Neural cell (in vitro differentiated cells): ENCODE data around the gene TSC22D3. TPM values are rescaled to one million over a fixed set of nuclear protein-coding genes. Genes with fewer than 3 reads are reported as not detected.

ENCODE experiments used
- H2AFZ ChIP-seq: fragments of 200-600, 300-800 bp; sonication (generic), shearing (Covaris generic); 2 replicates; pipeline ENCODE4 v1.6.0; 2014; ENCODE audit warnings: low read depth, mild to moderate bottlenecking, antibody characterized with exemption, low read length, moderate library complexity
- H3F3A ChIP-seq: fragments of 200-600 bp; shearing (Covaris generic); 2 replicates; pipeline ENCODE4 v1.6.1; 2016; ENCODE audit warnings: mild to moderate bottlenecking, moderate library complexity, mixed read lengths, antibody characterized with exemption, low read length; ENCODE audit not compliant: insufficient read depth, poor library complexity, severe bottlenecking
- H3K27ac ChIP-seq: fragments of 200-600, 300-800 bp; sonication (generic), shearing (Covaris generic); 2 replicates; pipeline ENCODE4 v1.5.1; 2014; ENCODE audit warnings: mild to moderate bottlenecking, low read length, moderate library complexity
- H3K27me3 ChIP-seq: fragments of 300-800, 200-600 bp; sonication (generic), shearing (Covaris generic); 2 replicates; pipeline ENCODE4 v1.6.0; 2014; ENCODE audit warnings: mild to moderate bottlenecking, low read depth, low read length, moderate library complexity; ENCODE audit not compliant: insufficient read depth
- H3K36me3 ChIP-seq: fragments of 300-800, 200-600 bp; sonication (generic), shearing (Covaris generic); 2 replicates; pipeline ENCODE4 v1.5.1; 2014; ENCODE audit warnings: mild to moderate bottlenecking, antibody characterized with exemption, low read length, moderate library complexity; ENCODE audit not compliant: insufficient read depth
- H3K4me2 ChIP-seq: fragments of 300-800, 200-600 bp; sonication (generic), shearing (Covaris generic); 2 replicates; pipeline ENCODE4 v1.6.0; 2014; ENCODE audit warnings: mild to moderate bottlenecking, low read length
- H3K4me3 ChIP-seq: fragments of 300-800, 200-600 bp; sonication (generic), shearing (Covaris generic); 2 replicates; pipeline ENCODE4 v1.5.1; 2014; ENCODE audit warnings: mild to moderate bottlenecking, low read length, moderate library complexity
- H3K79me2 ChIP-seq: fragments of 200-600 bp; shearing (Covaris generic); replicated peaks from 2 replicates; pipeline ENCODE4 v1.6.0; 2014; ENCODE audit warnings: mild to moderate bottlenecking, low read length, moderate library complexity; ENCODE audit not compliant: insufficient read depth
- H3K9ac ChIP-seq: fragments of 300-800, 200-600 bp; sonication (generic), shearing (Covaris generic); 2 replicates; pipeline ENCODE4 v1.6.1; 2016; ENCODE audit warnings: mild to moderate bottlenecking, low read length, mixed read lengths
- H3K9me2 ChIP-seq: fragments of 200-600 bp; shearing (Covaris generic); 2 replicates; pipeline ENCODE4 v1.6.1; 2016; ENCODE audit warnings: mild to moderate bottlenecking, low read length, mixed read lengths; ENCODE audit not compliant: insufficient read depth
- H3K9me3 ChIP-seq: fragments of 200-600, 300-800 bp; sonication (generic), shearing (Covaris generic); 2 replicates; pipeline ENCODE4 v1.6.1; 2016; ENCODE audit warnings: mild to moderate bottlenecking, mixed run types, low read length, moderate library complexity, mixed read lengths
- H4K20me1 ChIP-seq: fragments of 200-600 bp; shearing (Covaris generic); 2 replicates; pipeline ENCODE4 v1.6.1; 2016; ENCODE audit warnings: mild to moderate bottlenecking, mixed run types; ENCODE audit not compliant: insufficient read depth
- CTCF ChIP-seq: fragments of 450-650 bp; IDR thresholded peaks from 2 replicates; pipeline ENCODE4 v1.5.1; 2014; ENCODE audit warnings: antibody characterized with exemption, mild to moderate bottlenecking, moderate library complexity; ENCODE audit not compliant: poor library complexity, severe bottlenecking
- EP300 ChIP-seq: fragments of 450-650 bp; conservative IDR thresholded peaks from 2 replicates; pipeline ENCODE4 v1.6.1; 2014; ENCODE audit warnings: antibody characterized with exemption, mild to moderate bottlenecking, moderate library complexity; ENCODE audit not compliant: poor library complexity, severe bottlenecking
- EZH2 ChIP-seq: fragments of 200-600, 300-800 bp; shearing (Covaris generic), sonication (generic); IDR thresholded peaks from 2 replicates; pipeline ENCODE4 v1.6.1; 2014; ENCODE audit warnings: antibody characterized with exemption, low read length, borderline replicate concordance, mild to moderate bottlenecking; ENCODE audit not compliant: insufficient read depth, poor library complexity, severe bottlenecking
- MXI1 ChIP-seq: fragments of 450-650 bp; conservative IDR thresholded peaks from 2 replicates; pipeline ENCODE4 v1.6.1; 2014; ENCODE audit warnings: antibody characterized with exemption, mild to moderate bottlenecking; ENCODE audit not compliant: poor library complexity, severe bottlenecking
- POLR2AphosphoS5 ChIP-seq: IDR thresholded peaks from 2 replicates; pipeline ENCODE4 v1.6.1; 2012
- RAD21 ChIP-seq: fragments of 450-650 bp; conservative IDR thresholded peaks from 2 replicates; pipeline ENCODE4 v1.6.1; 2014; ENCODE audit warnings: antibody characterized with exemption, mild to moderate bottlenecking, moderate library complexity
- REST ChIP-seq: IDR thresholded peaks from 2 replicates; pipeline ENCODE4 v1.6.1; 2012; ENCODE audit warnings: borderline replicate concordance
- SMC3 ChIP-seq: fragments of 450-650 bp; conservative IDR thresholded peaks from 2 replicates; pipeline ENCODE4 v1.6.1; 2014; ENCODE audit warnings: antibody characterized with exemption, mild to moderate bottlenecking, moderate library complexity; ENCODE audit not compliant: poor library complexity
- TAF1 ChIP-seq: IDR thresholded peaks from 2 replicates; pipeline ENCODE4 v1.6.1; 2012; ENCODE audit warnings: low read depth
- polyA plus RNA-seq: library from polyadenylated mRNA; depleted of rRNA; stranded (reverse); fragments of >200 nt; gene quantifications from 2 replicates; pipeline ENCODE4 v1.2.3, GENCODE V29; 2014

TSC22D3 gene
- polyA plus RNA-seq, 1 donor from 2014 or later = 96.8 TPM

GRCh38 chrX:107676559-107677378 is 98.8 kb downstream of the TSC22D3 start:
- H3K4me2 ChIP-seq = no peak overlapping the region
- H4K20me1 ChIP-seq = no peaks in the 10 kb centered on the region
- H3K27ac ChIP-seq = no peak overlapping the region
- H3F3A ChIP-seq = no peaks in the 10 kb centered on the region
- H3K79me2 ChIP-seq = no peaks in the 10 kb centered on the region
- H3K4me3 ChIP-seq = no peak overlapping the region
- no peaks in the 10 kb centered on the region for H3K9me3 ChIP-seq
- H3K9me2 ChIP-seq = no peaks in the 10 kb centered on the region
- H3K9ac ChIP-seq = no peak overlapping the region
- no peaks in the 10 kb centered on the region for H3K36me3 ChIP-seq
- TF ChIP-seq REST (no peak), EZH2 (no peak), MXI1 (no peak), SMC3 (no peak), CTCF (no peak), TAF1 (no peak), EP300 (no peak), RAD21 (no peak), POLR2AphosphoS5 (no peak)
- no peaks in the 10 kb centered on the region for H3K27me3 ChIP-seq
- no peak overlapping the region for H2AFZ ChIP-seq

- Histone ChIP-seq H3K4me3 (no peak overlapping the region), H3K27me3 (no peaks in the 10 kb centered on the region), H3K4me2 (no peak overlapping the region), H3K9me3 (no peaks in the 10 kb centered on the region), H3K79me2 (no peaks in the 10 kb centered on the region), H3K9ac (no peak overlapping the region), H3F3A (no peaks in the 10 kb centered on the region), H3K36me3 (no peaks in the 10 kb centered on the region), H3K9me2 (no peaks in the 10 kb centered on the region), H4K20me1 (no peaks in the 10 kb centered on the region), H2AFZ (no peak overlapping the region), H3K27ac (no peak overlapping the region)
- TF ChIP-seq POLR2AphosphoS5 (no peak), SMC3 (no peak), EZH2 (no peak), TAF1 (no peak), REST (no peak), MXI1 (no peak), CTCF (no peak), RAD21 (no peak), EP300 (no peak)
These were observed 99.6 kb downstream of the TSC22D3 start for GRCh38 chrX:107675823-107676555.
